OCI-LY3 (cell line): Measurements from ENCODE around the gene TYW1B.
"Not testable (repeated sequence)": the region's sequence is repeated elsewhere in the genome, so short reads cannot be mapped to it uniquely, and the experiment has no call there.

Experiments used
- H2AFZ ChIP-seq: fragments of 200-600, 300-600 bp; shearing (Covaris generic); 2 replicates; pipeline ENCODE4 v1.6.0; 2014; ENCODE audit warnings: antibody characterized with exemption, low read depth, low read length
- H3K27ac ChIP-seq: fragments of 200-600, 300-600 bp; sonication (generic); 2 replicates; pipeline ENCODE4 v1.5.1; 2014; ENCODE audit warnings: mild to moderate bottlenecking, low read length, moderate library complexity, mixed read lengths
- H3K27me3 ChIP-seq: fragments of 200-600, 300-600 bp; sonication (generic); 2 replicates; pipeline ENCODE4 v1.6.1; 2014; ENCODE audit warnings: low read depth, low read length, mixed read lengths
- H3K36me3 ChIP-seq: fragments of 200-600, 300-600 bp; sonication (generic); replicated peaks from 2 replicates; pipeline ENCODE3; 2014; ENCODE audit warnings: low read depth, low read length, mixed read lengths
- H3K4me1 ChIP-seq: fragments of 300-600, 200-600 bp; sonication (generic); 2 replicates; pipeline ENCODE4 v1.6.1; 2014; ENCODE audit warnings: low read length, mixed read lengths
- H3K4me2 ChIP-seq: fragments of 200-600, 300-600 bp; sonication (generic); 2 replicates; pipeline ENCODE4 v1.6.1; 2014; ENCODE audit warnings: low read length, mixed read lengths
- H3K4me3 ChIP-seq: fragments of 300-600, 200-600 bp; sonication (generic); 2 replicates; pipeline ENCODE4 v1.5.1; 2014; ENCODE audit warnings: antibody characterized with exemption, mild to moderate bottlenecking, low read length, moderate library complexity
- H3K79me2 ChIP-seq: fragments of 300-600, 200-600 bp; shearing (Covaris generic); 2 replicates; pipeline ENCODE4 v1.6.1; 2014; ENCODE audit warnings: mild to moderate bottlenecking, low read length, mixed read lengths
- H3K9ac ChIP-seq: fragments of 300-600, 200-600 bp; shearing (Covaris generic); 2 replicates; pipeline ENCODE4 v1.6.0; 2014; ENCODE audit warnings: mild to moderate bottlenecking, low read length, moderate library complexity
- H3K9me3 ChIP-seq: fragments of 200-600, 300-600 bp; shearing (Covaris generic); 2 replicates; pipeline ENCODE4 v1.6.1; 2014; ENCODE audit warnings: low read length, mixed read lengths; ENCODE audit not compliant: insufficient read depth
- H4K20me1 ChIP-seq: fragments of 200-600, 300-600 bp; sonication (generic); 2 replicates; pipeline ENCODE4 v1.6.1; 2016; ENCODE audit warnings: low read length, mixed read lengths; ENCODE audit not compliant: insufficient read depth
- EZH2phosphoT487 ChIP-seq: fragments of 200-600 bp; shearing (Covaris generic); IDR thresholded peaks from 2 replicates; pipeline ENCODE4 v1.6.1; 2018; ENCODE audit warnings: antibody characterized with exemption, mixed run types, low read depth
- TF ChIP-seq, protein P1 (sequence below): fragments of 200-600, 300-600 bp; sonication (generic); IDR thresholded peaks from 2 replicates; pipeline ENCODE4 v1.5.1; 2014; ENCODE audit warnings: antibody characterized with exemption, low read length, low read depth

TYW1B gene

GRCh38 chr7:72709909-72710308, 118.1 kb downstream of the TYW1B start:
- no peaks in the 10 kb centered on the region for H3K36me3 ChIP-seq
- H3K9ac ChIP-seq = no peak overlapping the region
- H3K4me2 ChIP-seq = no peak overlapping the region
- H3K27me3 ChIP-seq = no peaks in the 10 kb centered on the region
- no peaks in the 10 kb centered on the region for H3K4me1 ChIP-seq
- H3K79me2 ChIP-seq = no peaks in the 10 kb centered on the region
- H3K9me3 ChIP-seq = no peaks in the 10 kb centered on the region
- H3K4me3 ChIP-seq = no peak overlapping the region
- H3K27ac ChIP-seq = no peak overlapping the region
- TF ChIP-seq, protein P1, sequence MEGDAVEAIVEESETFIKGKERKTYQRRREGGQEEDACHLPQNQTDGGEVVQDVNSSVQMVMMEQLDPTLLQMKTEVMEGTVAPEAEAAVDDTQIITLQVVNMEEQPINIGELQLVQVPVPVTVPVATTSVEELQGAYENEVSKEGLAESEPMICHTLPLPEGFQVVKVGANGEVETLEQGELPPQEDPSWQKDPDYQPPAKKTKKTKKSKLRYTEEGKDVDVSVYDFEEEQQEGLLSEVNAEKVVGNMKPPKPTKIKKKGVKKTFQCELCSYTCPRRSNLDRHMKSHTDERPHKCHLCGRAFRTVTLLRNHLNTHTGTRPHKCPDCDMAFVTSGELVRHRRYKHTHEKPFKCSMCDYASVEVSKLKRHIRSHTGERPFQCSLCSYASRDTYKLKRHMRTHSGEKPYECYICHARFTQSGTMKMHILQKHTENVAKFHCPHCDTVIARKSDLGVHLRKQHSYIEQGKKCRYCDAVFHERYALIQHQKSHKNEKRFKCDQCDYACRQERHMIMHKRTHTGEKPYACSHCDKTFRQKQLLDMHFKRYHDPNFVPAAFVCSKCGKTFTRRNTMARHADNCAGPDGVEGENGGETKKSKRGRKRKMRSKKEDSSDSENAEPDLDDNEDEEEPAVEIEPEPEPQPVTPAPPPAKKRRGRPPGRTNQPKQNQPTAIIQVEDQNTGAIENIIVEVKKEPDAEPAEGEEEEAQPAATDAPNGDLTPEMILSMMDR = no peak
- TF ChIP-seq EZH2phosphoT487 = no peak
- no peaks in the 10 kb centered on the region for H4K20me1 ChIP-seq
- no peak overlapping the region for H2AFZ ChIP-seq

DNA sequence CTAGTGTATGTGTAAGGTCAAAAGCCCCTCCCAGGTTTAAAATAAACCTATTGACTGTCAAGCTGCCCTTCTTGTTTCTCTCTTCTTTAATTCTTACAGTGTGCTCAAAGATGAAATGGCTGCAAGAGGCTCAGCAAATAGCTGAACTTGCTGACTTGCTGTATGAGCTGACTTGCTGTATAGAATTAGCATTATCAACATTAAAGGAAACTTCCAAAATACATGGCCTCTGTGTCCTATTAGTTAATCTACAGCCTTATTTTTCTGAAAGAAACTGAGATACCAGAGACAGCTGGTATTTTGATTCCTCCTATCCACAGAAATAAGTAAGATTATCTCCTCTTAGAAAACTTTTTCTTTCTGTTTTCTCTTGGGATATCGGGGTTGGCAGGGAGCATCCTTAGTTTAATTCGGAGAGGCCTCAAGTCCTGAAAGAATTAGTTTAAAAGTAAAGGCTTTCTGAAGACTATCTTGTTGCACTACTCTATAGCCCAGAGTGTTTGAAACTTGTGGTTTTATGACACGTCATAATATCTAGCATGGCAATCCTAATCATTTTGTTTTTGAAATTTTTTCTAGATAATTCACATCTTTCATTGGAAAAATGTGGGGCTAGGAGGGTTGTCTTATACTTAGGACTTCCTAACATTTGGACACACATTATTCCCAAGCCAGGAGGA, 119.5 kb downstream of the TYW1B start:
- H4K20me1 ChIP-seq, H3K27me3 ChIP-seq, H3K4me2 ChIP-seq, H2AFZ ChIP-seq, H3K9ac ChIP-seq, H3K79me2 ChIP-seq, H3K4me1 ChIP-seq, H3K27ac ChIP-seq, H3K9me3 ChIP-seq, H3K4me3 ChIP-seq, H3K36me3 ChIP-seq: not testable (repeated sequence)

- no peak overlapping the region for H3K27ac ChIP-seq
Measured at GRCh38 chr7:72706521-72706920, 121.5 kb downstream of the TYW1B start.

DNA sequence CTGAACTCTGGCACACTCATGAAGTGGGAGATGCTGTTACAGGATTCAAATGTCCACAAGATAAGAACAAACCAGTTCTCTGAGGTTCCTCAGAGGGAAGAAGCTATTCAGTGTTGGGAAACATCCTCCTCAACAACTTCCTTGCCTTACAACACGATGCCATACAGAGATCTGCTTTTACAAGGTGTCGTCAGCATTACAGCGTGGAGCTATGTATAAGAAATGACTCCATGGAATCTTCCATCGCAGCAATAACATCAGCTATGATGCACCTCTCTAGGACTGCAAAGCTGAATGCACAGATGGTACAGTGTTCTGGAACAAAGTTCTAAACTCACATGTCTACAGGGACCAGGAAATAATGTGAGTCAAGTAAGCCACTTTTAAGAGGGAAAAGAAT, 122.3 kb downstream of the TYW1B start:
- not testable (repeated sequence) for H2AFZ ChIP-seq, H3K36me3 ChIP-seq, H3K4me1 ChIP-seq, H3K9me3 ChIP-seq, H3K4me3 ChIP-seq, H4K20me1 ChIP-seq, H3K4me2 ChIP-seq, H3K79me2 ChIP-seq, H3K9ac ChIP-seq, H3K27ac ChIP-seq, H3K27me3 ChIP-seq

More at GRCh38 chr7:72706521-72706920, 121.5 kb downstream of the TYW1B start:
- H3K27me3 ChIP-seq = no peaks in the 10 kb centered on the region
- H3K4me1 ChIP-seq = no peaks in the 10 kb centered on the region
- H3K9me3 ChIP-seq = no peaks in the 10 kb centered on the region
- TF ChIP-seq, protein P1 = no peak
- no peak for TF ChIP-seq EZH2phosphoT487
- no peak overlapping the region for H3K9ac ChIP-seq
- H3K4me3 ChIP-seq = no peak overlapping the region
- H4K20me1 ChIP-seq = no peaks in the 10 kb centered on the region
- H3K36me3 ChIP-seq = no peaks in the 10 kb centered on the region
- no peak overlapping the region for H3K4me2 ChIP-seq
- no peak overlapping the region for H2AFZ ChIP-seq
- no peaks in the 10 kb centered on the region for H3K79me2 ChIP-seq

- no peaks in the 10 kb centered on the region for H3K27me3 ChIP-seq
- H3K27ac ChIP-seq = no peak overlapping the region
- no peaks in the 10 kb centered on the region for H4K20me1 ChIP-seq
- H3K4me3 ChIP-seq = no peak overlapping the region
- no peaks in the 10 kb centered on the region for H3K4me1 ChIP-seq
- no peak overlapping the region for H3K4me2 ChIP-seq
- no peak overlapping the region for H2AFZ ChIP-seq
- H3K36me3 ChIP-seq = no peaks in the 10 kb centered on the region
- H3K9me3 ChIP-seq = no peaks in the 10 kb centered on the region
- TF ChIP-seq, protein P1 = no peak
- TF ChIP-seq EZH2phosphoT487 = no peak
- H3K9ac ChIP-seq = no peak overlapping the region
- no peaks in the 10 kb centered on the region for H3K79me2 ChIP-seq
Measured at GRCh38 chr7:72704894-72705293, 123.1 kb downstream of the TYW1B start.

GRCh38 chr7:72700548-72700947, 127.5 kb downstream of the TYW1B start:
- H3K36me3 ChIP-seq, H3K27me3 ChIP-seq, H3K4me2 ChIP-seq, H3K4me3 ChIP-seq, H3K79me2 ChIP-seq, H2AFZ ChIP-seq, H4K20me1 ChIP-seq, H3K27ac ChIP-seq, H3K9ac ChIP-seq, H3K9me3 ChIP-seq, H3K4me1 ChIP-seq: not testable (repeated sequence)

DNA sequence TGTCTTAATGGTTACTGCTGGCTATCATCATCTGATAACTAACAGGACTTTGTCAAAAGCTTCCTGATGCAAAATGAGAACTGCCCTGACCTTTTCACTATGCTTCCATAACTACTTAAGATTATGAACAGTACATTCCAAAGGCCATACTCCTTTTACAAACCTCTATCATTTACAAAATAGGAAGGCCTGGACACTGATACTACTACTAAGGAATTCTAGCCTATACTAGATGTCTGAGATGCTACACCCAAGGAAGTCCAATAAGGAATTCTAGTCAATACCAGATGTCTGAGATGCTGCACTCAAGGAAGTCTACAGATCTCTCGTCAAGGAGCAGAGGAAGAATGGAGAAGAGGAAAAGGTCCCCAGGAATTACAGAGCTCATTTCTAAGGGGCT, 130.9 kb downstream of the TYW1B start:
- H3K4me1 ChIP-seq, H3K36me3 ChIP-seq, H3K27me3 ChIP-seq, H3K9me3 ChIP-seq, H3K9ac ChIP-seq, H3K4me2 ChIP-seq, H3K79me2 ChIP-seq, H4K20me1 ChIP-seq, H3K4me3 ChIP-seq, H3K27ac ChIP-seq, H2AFZ ChIP-seq: not testable (repeated sequence)
